ENCODE data around the gene SNAI3.

DNA sequence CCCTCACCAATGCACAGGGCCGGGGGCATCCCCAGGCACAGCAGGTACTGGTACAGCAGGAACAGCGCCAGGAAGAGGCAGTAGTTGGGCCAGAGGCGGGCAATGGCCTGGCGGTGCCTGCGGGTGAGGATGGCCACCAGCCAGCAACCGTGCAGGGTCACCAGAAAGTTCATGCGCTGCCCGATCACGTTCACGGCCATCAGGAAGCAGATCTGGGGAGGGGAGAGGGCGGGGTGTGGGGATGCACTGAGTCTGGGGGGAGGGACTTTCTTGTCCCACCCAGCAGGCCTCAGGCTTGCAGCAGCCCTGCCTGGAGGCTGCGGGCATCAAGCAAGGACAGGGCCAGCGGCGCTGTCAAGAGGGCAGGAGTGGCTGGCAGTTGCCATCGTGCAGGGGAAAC lies 45.4 kb upstream of the SNAI3 start:
- TF ChIP-seq, protein P1, sequence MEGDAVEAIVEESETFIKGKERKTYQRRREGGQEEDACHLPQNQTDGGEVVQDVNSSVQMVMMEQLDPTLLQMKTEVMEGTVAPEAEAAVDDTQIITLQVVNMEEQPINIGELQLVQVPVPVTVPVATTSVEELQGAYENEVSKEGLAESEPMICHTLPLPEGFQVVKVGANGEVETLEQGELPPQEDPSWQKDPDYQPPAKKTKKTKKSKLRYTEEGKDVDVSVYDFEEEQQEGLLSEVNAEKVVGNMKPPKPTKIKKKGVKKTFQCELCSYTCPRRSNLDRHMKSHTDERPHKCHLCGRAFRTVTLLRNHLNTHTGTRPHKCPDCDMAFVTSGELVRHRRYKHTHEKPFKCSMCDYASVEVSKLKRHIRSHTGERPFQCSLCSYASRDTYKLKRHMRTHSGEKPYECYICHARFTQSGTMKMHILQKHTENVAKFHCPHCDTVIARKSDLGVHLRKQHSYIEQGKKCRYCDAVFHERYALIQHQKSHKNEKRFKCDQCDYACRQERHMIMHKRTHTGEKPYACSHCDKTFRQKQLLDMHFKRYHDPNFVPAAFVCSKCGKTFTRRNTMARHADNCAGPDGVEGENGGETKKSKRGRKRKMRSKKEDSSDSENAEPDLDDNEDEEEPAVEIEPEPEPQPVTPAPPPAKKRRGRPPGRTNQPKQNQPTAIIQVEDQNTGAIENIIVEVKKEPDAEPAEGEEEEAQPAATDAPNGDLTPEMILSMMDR (IDR thresholded peaks at IDR 0.05), result no peak
- TF ChIP-seq ZFX (IDR thresholded peaks at IDR 0.05; ENCODE audit: borderline replicate concordance), result no peak

Measured in 22Rv1 (cell line).